PC-3 (cell line): ENCODE results near the gene RNU5B-1. TPM values are rescaled to one million over a fixed set of nuclear protein-coding genes. Genes with fewer than 3 reads are reported as not detected.

Experiments
- ATAC-seq: fragments of 200-7000 bp; cut with Tn5 transposase; 2 replicates; pipeline ENCODE4 v1.9.1; 2020; ENCODE audit warnings: mild to moderate bottlenecking, moderate library complexity
- BruUV-seq: library from RNA; stranded (reverse); fragments of 400-500 nt; replicated peaks from 2 replicates; lab custom pipeline; 2021; lab: Mats Ljungman, UMichigan
- CTCF ChIA-PET: fragments of 300-600 bp; sonication (Branson Sonifier 250); formaldehyde crosslinking; loops from one replicate; lab custom pipeline; 2022; ENCODE audit warnings: antibody characterized with exemption; lab: Charles Lee
- POLR2A ChIA-PET: fragments of 300-600 bp; sonication (Branson Sonifier 250); formaldehyde crosslinking; loops from one replicate; lab custom pipeline; 2022; ENCODE audit warnings: antibody characterized with exemption; ENCODE audit not compliant: unreplicated experiment; lab: Charles Lee
- DNase-seq: peaks from one replicate; pipeline ENCODE4 v3.0.0-alpha.2; 2015
- H2AFZ ChIP-seq: fragments of 300-600 bp; sonication (generic); 2 replicates; pipeline ENCODE4 v1.6.0; 2016; ENCODE audit warnings: antibody characterized with exemption, low read length
- H3F3A ChIP-seq: fragments of 300-600 bp; sonication (generic); one replicate; pipeline ENCODE4 v1.6.0; 2017; ENCODE audit warnings: antibody characterized with exemption, low read length, control low read depth, mild to moderate bottlenecking; ENCODE audit not compliant: unreplicated experiment
- H3K27ac ChIP-seq: fragments of 300-600 bp; sonication (generic); 2 replicates; pipeline ENCODE4 v1.5.1; 2016; ENCODE audit warnings: mild to moderate bottlenecking, low read length
- H3K27me3 ChIP-seq: fragments of 300-600 bp; sonication (generic); 2 replicates; pipeline ENCODE4 v1.6.1; 2016; ENCODE audit warnings: low read length, mixed read lengths
- H3K36me3 ChIP-seq: fragments of 300-600 bp; sonication (generic); 2 replicates; pipeline ENCODE4 v1.6.1; 2016; ENCODE audit warnings: low read depth, mixed run types, low read length, mixed read lengths
- H3K4me1 ChIP-seq: fragments of 300-600 bp; sonication (generic); 2 replicates; pipeline ENCODE4 v1.5.1; 2016; ENCODE audit warnings: low read length; ENCODE audit not compliant: insufficient read depth
- H3K4me2 ChIP-seq: fragments of 300-600 bp; sonication (generic); 2 replicates; pipeline ENCODE4 v1.6.0; 2016; ENCODE audit warnings: low read length
- H3K4me3 ChIP-seq: fragments of 300-600 bp; sonication (generic); 2 replicates; pipeline ENCODE4 v1.5.1; 2016; ENCODE audit warnings: mild to moderate bottlenecking, low read length, mixed read lengths
- H3K79me2 ChIP-seq: fragments of 300-600 bp; sonication (generic); 2 replicates; pipeline ENCODE4 v1.6.1; 2017; ENCODE audit warnings: low read length, mixed read lengths
- H3K9ac ChIP-seq: fragments of 300-600 bp; sonication (generic); 2 replicates; pipeline ENCODE4 v1.6.0; 2016; ENCODE audit warnings: mild to moderate bottlenecking, low read length
- H3K9me2 ChIP-seq: fragments of 300-600 bp; sonication (generic); replicated peaks from 2 replicates; pipeline ENCODE4 v1.6.1; 2016; ENCODE audit warnings: mixed run types, low read length, mixed read lengths
- H3K9me3 ChIP-seq: fragments of 300-600 bp; sonication (generic); 2 replicates; pipeline ENCODE4 v1.6.1; 2016; ENCODE audit warnings: low read length, mixed read lengths
- H4K20me1 ChIP-seq: fragments of 300-600 bp; sonication (generic); 2 replicates; pipeline ENCODE4 v1.6.1; 2016; ENCODE audit warnings: low read length, mixed read lengths
- CTCF ChIP-seq: fragments of 300-600 bp; sonication (generic); conservative IDR thresholded peaks from 2 replicates; pipeline ENCODE4 v1.5.1; 2017; ENCODE audit warnings: antibody characterized with exemption, low read depth, mild to moderate bottlenecking, low read length
- EZH2 ChIP-seq: fragments of 300-600 bp; sonication (generic); IDR thresholded peaks from one replicate; pipeline ENCODE4 v1.6.1; 2017; ENCODE audit warnings: antibody characterized with exemption, mild to moderate bottlenecking, low read length; ENCODE audit not compliant: unreplicated experiment
- EZH2phosphoT487 ChIP-seq: fragments of 300-600 bp; sonication (generic); IDR thresholded peaks from 2 replicates; pipeline ENCODE4 v1.6.1; 2018; ENCODE audit warnings: mild to moderate bottlenecking, antibody characterized with exemption, low read length, borderline replicate concordance
- intact Hi-C: fragments of 100-400 bp; cut with micrococcal nuclease; formaldehyde crosslinking; loops from 2 replicates; pipeline ENCODE4 v1.9.0; 2023
- total RNA-seq: library from RNA; depleted of rRNA; stranded (reverse); fragments of >200 nt; gene quantifications from 2 replicates; pipeline ENCODE4 v1.2.3, GENCODE V29; 2014

The RNU5B-1 gene
- total RNA-seq, 1 experiment from 2014 or later, result not detected

DNA sequence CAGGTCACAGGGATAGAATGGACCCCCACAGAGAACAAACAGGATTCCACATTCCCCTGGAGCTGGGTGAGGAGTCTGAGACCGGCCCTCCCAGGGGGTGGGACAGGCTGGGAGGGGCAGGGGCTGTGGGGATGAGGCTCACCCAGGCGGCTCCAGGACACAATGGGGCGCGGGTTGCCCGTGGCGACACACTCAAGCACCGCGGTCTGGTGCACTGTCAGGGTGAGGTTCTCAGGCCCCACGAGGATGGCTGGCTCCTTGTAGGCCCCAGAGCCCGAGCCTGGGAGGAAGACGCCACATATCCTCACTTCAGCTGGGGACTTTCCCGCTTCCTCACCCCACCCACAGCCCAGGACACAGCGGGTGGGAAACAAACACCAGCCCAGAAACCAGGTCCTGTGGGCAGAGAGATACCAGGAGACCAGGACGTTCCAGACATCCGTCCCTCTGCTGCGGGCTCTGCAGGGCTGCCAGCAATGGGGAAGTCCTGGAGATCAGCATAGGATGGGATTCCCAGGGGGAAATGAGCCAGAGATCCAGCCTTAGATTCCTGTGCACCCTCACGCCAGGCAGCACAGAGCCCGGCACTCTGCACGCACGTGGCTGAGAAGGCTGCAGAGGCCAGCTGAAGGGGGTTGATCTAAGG lies 30.2 kb downstream of the RNU5B-1 start:
- H3K9me2 ChIP-seq, result no peaks in the 10 kb centered on the region
- TF ChIP-seq EZH2phosphoT487 (no peak), CTCF (no peak), EZH2 (no peak)
- H3K4me1 ChIP-seq, result no peaks in the 10 kb centered on the region
- H3K4me2 ChIP-seq, result no peak overlapping the region
- ChIA-PET CTCF (no interaction called here), POLR2A (no interaction called here)
- intact Hi-C loops, result no loop called here
- no peaks in the 10 kb centered on the region for H4K20me1 ChIP-seq
- no peaks in the 10 kb centered on the region for H3F3A ChIP-seq
- H3K4me3 ChIP-seq, result no peak overlapping the region
- DNase-seq, result no peak
- H3K9ac ChIP-seq, result no peak overlapping the region
- no peaks in the 10 kb centered on the region for H3K36me3 ChIP-seq
- H3K79me2 ChIP-seq, result no peaks in the 10 kb centered on the region
- H2AFZ ChIP-seq, result no peak overlapping the region
- H3K9me3 ChIP-seq, result no peaks in the 10 kb centered on the region
- BruUV-seq, result no TSS peak
- H3K27ac ChIP-seq, result no peak overlapping the region
- no peak for ATAC-seq
- H3K27me3 ChIP-seq, result no peaks in the 10 kb centered on the region

DNA sequence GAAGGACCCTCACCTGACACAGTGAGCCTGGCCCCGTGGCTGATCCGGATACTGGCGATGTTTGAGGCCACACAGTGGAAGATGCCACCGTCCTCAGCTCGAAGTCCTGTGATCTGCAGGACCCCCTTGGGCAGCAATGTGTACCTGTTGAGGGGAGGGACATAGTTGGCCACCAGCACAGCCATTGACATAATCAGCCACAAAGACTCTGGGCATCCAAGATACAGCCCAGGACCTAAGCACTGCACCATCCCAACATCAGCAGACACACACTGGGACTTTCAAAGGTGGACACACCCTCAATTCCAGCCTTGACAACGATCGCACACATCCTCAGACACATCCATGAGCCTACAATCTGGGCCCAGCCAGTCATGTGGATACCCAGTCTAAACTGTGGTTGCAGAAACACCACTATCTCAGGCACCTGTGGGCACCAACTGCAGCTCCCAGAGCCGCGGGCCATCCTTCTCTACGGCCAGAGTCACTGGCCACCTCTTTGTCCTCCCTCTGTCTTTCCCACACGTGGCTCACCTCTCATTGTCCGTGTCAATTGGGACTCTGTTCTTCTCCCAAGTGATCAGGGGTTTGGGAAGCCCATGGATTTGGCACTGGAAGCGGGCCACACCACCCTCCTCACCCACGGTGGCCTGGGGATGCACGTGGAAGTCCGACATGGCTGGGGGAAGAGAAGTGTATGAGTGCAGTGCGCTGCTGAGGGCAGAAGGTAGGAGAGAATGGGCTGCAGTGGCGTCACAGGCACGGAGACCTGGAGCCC lies 31.0 kb downstream of the RNU5B-1 start:
- no peaks in the 10 kb centered on the region for H3K36me3 ChIP-seq
- TF ChIP-seq CTCF (no peak), EZH2 (no peak), EZH2phosphoT487 (no peak)
- POLR2A ChIA-PET, result no interaction called here
- H3F3A ChIP-seq, result no peaks in the 10 kb centered on the region
- CTCF ChIA-PET, result no interaction called here
- no TSS peak for BruUV-seq
- DNase-seq (no peak), ATAC-seq (no peak)
- no peaks in the 10 kb centered on the region for H3K9me3 ChIP-seq
- H3K79me2 ChIP-seq, result no peaks in the 10 kb centered on the region
- no peaks in the 10 kb centered on the region for H3K9me2 ChIP-seq
- no peak overlapping the region for H2AFZ ChIP-seq
- intact Hi-C loops, result no loop called here
- H3K27me3 ChIP-seq, result no peaks in the 10 kb centered on the region
- no peaks in the 10 kb centered on the region for H3K4me1 ChIP-seq
- H3K9ac ChIP-seq, result no peak overlapping the region
- no peak overlapping the region for H3K4me2 ChIP-seq
- H3K27ac ChIP-seq, result no peak overlapping the region
- no peak overlapping the region for H3K4me3 ChIP-seq
- H4K20me1 ChIP-seq, result no peaks in the 10 kb centered on the region
